GM21381 (cell line): ENCODE results near the gene C11orf54.
A peak's percentile ranks its signal among the peaks of the same experiment; 100 is the strongest.
"Not testable (repeated sequence)": the region's sequence is repeated elsewhere in the genome, so short reads cannot be mapped to it uniquely, and the experiment has no call there.

Experiments used
- ATAC-seq: cut with Tn5 transposase; IDR thresholded peaks from one replicate; pipeline ENCODE4 v1.9.1; 2021; ENCODE audit warnings: mild to moderate bottlenecking, moderate library complexity; ENCODE audit not compliant: unreplicated experiment

Gene C11orf54

DNA sequence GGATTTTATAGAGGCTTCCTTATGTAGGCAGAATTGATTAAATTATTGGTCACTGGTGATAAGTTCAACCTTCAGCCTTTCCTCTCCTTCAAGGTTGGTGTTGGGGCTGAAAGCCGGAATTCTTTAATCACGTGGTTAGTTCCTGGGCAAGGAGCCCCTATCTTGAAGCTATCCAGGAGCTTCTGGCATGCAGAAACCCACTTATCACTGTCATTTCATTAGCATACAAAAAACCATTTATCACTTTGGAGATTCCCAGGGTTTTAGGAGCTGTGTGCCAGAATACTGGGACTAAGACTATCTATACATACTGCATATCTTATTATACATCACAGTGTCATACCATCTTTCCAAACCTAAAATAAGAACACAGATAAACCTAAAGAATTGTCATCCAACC lies 24.1 kb downstream of the C11orf54 start:
- ATAC-seq = no peak

- no peak for ATAC-seq
Observed at GRCh38 chr11:93766504-93766903, 25.0 kb downstream of the C11orf54 start.

GRCh38 chr11:93767018-93767417 lies 25.5 kb downstream of the C11orf54 start:
- ATAC-seq = no peak

DNA sequence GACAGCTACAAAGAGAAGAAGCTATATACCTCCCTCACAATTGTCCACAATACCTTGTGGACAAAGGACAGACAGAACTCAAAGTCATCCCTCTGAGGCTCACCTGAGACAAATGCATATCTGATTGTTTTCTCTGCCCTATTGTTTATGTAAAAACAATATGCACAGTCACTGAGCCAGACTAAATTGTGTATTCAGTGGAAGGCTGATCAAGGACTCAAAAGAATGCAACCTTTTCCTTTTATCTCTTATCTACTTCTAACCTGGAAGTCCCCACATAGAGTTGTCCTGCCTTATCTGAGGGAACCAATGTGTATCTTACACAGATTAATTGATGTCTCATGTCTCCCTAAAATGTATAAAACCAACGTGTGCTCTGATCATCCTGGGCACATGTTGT lies 28.7 kb downstream of the C11orf54 start:
- ATAC-seq = no peak

DNA sequence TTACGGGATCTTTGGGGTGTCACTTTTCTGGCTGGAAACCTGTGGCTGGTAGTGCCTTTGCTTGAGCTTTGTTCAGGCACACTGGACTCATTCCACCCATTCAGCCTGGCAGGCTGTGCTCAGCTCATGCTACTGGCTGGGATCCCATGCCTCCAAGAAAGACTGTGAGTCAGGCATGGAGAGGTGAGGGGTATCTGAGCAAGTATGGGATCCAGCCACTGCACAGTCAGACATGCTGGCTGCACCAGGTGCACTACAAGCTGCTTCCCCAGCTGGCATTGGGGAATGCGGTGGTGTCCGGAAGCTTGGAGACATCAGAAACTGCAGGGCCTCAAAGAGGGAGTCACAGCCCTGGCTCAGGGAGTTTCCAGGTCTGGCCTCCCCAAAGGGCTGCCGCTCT lies 30.7 kb downstream of the C11orf54 start:
- no peak for ATAC-seq

- no peak for ATAC-seq
Observed at GRCh38 chr11:93773045-93773477, 31.6 kb downstream of the C11orf54 start.

GRCh38 chr11:93773601-93774200 lies 32.2 kb downstream of the C11orf54 start:
- ATAC-seq = no peak

DNA sequence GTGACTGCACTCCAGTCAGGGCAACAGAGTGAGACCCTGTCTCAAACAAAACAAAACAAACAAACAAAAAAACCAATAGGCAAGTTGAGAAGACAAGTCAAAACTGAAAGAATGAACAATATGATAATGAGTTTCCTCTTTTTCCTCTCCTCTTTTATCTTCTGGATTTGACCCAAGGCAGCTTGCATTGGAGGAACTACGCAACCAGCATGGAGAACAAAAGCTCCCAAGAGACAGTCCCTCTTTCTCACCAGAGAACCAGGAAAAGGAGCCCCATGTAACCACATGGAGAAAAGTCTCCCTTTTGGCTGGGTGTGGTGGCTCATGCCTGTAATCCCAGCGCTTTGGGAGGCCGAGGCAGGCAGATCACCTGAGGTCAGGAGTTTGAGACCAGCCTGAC lies 33.1 kb downstream of the C11orf54 start:
- ATAC-seq = not testable (repeated sequence)

- no peak for ATAC-seq
Observed at GRCh38 chr11:93775289-93775688, 33.8 kb downstream of the C11orf54 start.

DNA sequence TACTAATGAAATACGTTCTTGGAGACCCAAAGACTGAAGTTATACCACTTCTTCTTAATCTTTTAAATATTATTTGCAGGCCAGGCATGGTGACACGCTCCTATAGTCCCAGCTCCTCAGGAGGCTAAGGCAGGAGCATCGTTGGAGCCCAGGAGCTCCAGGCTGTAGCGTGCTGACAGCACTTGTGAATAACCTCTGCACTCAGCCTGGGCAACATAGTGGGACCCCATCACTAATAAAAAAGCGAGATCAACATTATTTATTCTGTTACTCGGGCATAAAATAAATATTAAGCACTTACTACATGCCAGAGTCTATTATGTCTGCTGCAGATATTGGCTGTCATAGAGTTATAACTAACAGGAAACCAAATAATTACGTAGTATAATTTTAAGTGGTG lies 41.9 kb downstream of the C11orf54 start:
- ATAC-seq = no peak

GRCh38 chr11:93783765-93784144 lies 42.3 kb downstream of the C11orf54 start:
- peak; percentile 47 for ATAC-seq

- peak; percentile 96 for ATAC-seq
Observed at GRCh38 chr11:93784145-93784934, 42.9 kb downstream of the C11orf54 start, which contains the start of gene MED17. TSS of gene MED17 (plus strand) at chr11:93784282. CDS start at chr11:93784514, 232 bp downstream.

DNA sequence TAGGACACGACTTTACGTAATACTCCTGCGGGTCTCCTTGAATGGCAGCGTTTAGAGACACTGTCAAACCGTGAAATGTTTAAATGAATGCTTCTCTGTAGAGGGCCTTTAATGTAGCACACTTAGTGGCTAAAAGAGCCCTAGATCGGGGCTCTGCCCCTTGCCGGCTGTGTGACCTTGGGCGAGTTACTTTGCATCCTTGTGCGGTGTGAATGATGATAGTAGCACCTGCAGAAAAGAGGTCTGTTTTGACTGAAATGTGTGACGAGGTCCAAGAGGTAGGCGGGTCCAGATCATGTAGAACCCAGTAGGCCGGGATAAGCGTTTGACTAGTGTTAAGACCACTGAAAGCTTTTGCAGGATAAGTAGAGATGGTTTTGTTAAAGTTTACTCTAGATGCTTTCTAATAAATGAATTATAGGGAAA lies 43.5 kb downstream of the C11orf54 start:
- ATAC-seq = peak; percentile 30

DNA sequence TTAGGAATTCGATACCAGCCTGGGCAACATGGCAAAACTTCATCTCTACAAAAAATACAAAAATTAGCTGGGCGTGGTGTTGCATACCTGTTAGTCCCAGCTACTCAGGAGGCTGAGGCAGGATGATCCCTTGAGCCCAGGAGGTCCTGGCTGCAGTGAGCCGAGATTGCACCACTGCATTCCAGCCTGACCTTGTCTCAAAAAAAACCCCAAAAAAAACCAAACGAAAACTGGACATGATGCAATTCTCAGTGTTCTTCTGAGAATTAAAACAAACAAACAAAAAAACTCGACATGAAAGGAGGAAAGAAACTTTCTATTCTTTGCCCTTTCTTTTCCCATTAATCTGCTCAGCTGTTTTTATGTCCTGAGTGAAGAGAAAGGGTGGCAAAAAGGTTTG lies 50.0 kb downstream of the C11orf54 start:
- no peak for ATAC-seq

- ATAC-seq = no peak
Observed at GRCh38 chr11:93796441-93797231, 55.2 kb downstream of the C11orf54 start.

- ATAC-seq = no peak
Observed at GRCh38 chr11:93801366-93801765, 59.9 kb downstream of the C11orf54 start.

GRCh38 chr11:93804879-93805278 lies 63.4 kb downstream of the C11orf54 start:
- ATAC-seq = no peak

- ATAC-seq = no peak
Observed at GRCh38 chr11:93807980-93808379, 66.5 kb downstream of the C11orf54 start.

DNA sequence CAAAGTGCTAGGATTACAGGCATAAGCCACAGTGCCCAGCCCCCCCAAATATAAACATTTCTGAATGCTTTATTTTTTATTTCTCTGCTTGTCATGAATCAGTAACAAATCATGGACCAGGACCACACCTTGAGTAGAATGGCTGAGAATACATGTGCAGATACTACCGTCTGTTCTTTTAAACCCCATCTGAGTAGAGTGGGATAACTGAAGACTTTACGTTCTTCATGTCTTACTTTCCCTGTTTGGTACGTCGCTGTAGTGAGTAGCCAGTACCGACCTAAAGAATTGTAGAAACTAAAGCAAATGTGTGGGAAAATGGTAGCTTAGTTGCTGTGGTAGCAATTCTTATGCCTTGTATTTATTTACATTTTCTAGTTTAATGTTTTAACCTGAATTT lies 72.5 kb downstream of the C11orf54 start:
- no peak for ATAC-seq
